Right lobe of liver (tissue), 4 donors: Measurements from ENCODE around the gene ANXA3.

ENCODE experiments used
- CTCF ChIP-seq, 4 donors: fragments of 200-600 bp in 3 of 4; fragments of 450-650 bp in 1 of 4; IDR thresholded peaks; one replicate each; pipeline versions ENCODE4 v1.5.1 to v1.8.0; 2016 to 2022; ENCODE audit warnings: antibody characterized with exemption in 4 of 4, mild to moderate bottlenecking in 2 of 4
- POLR2A ChIP-seq: fragments of 450-650 bp; IDR thresholded peaks from one replicate; pipeline ENCODE4 v1.6.1; 2017; ENCODE audit warnings: antibody characterized with exemption, mild to moderate bottlenecking
- donor health status: DM: no; HTN: no; CAD: no.
- donor health status: DM: no; HTN: no; CAD: no.
- donor health status: DM: no; HTN: yes; CAD: no.

- no peak for TF ChIP-seq CTCF (IDR thresholded peaks at IDR 0.05)
- no peak for TF ChIP-seq POLR2A
Measured at GRCh38 chr4:78567500-78568060, 16.0 kb downstream of the ANXA3 start.
